SKM-1 (cell line): ENCODE data around the gene NHSL1.

Experiments
- DNase-seq: peaks from one replicate; lab custom pipeline; 2025; ENCODE audit not compliant: unreplicated experiment; lab: John Stamatoyannopoulos, UW

The NHSL1 gene

GRCh38 chr6:138405816-138406413 is 93.4 kb downstream of the NHSL1 start:
- DNase-seq = no peak

GRCh38 chr6:138404666-138405337 is 94.5 kb downstream of the NHSL1 start:
- DNase-seq = no peak

DNA sequence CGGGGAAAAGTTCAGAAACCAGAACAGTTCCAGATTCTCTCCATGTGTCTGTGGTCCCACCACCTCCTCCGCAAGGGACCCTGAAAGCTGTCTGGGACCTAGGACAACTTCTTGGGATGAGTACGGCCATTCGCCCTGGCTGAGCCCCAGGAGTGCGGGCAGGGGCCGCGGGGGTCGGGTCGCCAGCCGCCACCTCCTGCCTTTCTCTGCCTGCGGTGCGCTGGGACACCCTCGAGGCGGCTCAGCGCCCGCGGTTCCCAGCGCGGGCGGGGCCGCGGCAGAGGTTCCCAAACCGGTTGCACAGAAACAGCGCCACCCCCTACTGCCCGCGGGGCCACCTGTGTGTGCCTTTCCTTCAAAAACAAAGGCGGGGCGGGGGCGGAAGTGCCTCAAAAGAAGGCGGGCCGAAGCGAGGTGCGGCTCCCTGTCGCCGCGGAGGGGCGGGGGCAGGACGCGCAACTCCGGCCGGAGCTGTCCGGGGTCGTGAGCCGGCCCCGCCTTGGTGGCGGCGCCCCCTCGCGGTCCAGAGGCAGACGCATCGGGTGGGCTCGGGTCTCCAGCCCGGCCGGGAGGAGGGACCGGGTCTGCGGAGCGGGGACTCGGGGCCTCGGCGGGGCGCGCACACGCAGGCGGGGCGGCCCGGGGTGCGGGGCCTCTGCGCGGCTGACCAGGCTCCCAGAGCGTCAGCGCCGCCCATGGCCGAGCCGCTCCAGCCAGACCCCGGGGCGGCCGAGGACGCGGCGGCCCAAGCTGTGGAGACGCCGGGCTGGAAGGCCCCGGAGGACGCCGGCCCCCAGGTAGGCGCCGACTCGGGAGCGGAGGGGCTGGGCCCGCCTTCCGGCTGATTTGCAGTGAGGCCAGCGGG is 95.3 kb downstream of the NHSL1 start, which contains the start of gene HEBP2:
Gene HEBP2 (plus strand): TSS at position 423 of the 865 bp plus-strand sequence. CDS start 273 bp downstream, at position 696.
- peak; percentile 87 for DNase-seq

- no peak for DNase-seq
These were observed 95.9 kb downstream of the NHSL1 start for GRCh38 chr6:138403324-138403800.

- DNase-seq = no peak
These were observed 96.5 kb downstream of the NHSL1 start for GRCh38 chr6:138402838-138403187.

GRCh38 chr6:138401960-138402837 is 97.1 kb downstream of the NHSL1 start:
- no peak for DNase-seq

DNA sequence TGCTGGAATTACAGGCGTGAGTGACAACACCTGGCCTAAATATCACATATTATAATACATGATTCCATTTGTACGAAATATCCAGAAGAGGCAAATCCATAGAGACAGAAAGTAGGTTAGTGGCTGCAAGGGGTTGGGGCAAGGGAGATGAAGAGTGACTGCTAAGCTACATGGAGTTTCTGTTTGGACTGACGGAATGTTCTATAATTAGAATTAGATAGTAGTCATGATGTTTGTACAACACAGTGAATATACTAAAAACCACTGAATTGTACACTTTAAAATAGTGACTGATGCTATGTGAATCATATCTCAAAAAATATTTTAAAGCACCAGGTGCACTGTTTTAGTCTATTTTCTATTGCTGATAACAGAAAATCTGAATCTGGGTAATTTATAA is 99.0 kb downstream of the NHSL1 start:
- no peak for DNase-seq

- no peak for DNase-seq
These were observed 101.9 kb downstream of the NHSL1 start for GRCh38 chr6:138397128-138398122.

- no peak for DNase-seq
These were observed 102.6 kb downstream of the NHSL1 start for GRCh38 chr6:138396709-138397108.

GRCh38 chr6:138393871-138394783 is 105.2 kb downstream of the NHSL1 start:
- DNase-seq = peak; percentile 17

DNA sequence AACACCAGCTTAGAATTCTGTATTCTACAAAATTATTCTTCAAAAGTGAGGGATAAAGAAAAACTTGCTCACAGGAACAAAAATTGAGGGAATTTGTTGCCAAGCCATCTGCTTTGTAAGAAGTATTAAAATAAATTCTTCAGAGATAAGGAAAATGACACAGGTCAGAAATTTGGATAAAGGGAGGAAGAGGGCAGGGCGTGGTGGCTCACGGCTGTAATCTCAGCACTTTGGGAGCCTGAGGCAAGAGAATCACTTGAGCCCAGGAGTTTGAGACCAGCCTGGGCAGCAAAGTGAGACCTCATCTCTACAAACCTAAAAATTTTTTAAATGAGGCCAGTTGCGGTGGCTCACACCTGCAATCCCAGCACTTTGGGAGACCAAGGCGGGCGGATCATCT is 109.7 kb downstream of the NHSL1 start:
- DNase-seq = no peak

DNA sequence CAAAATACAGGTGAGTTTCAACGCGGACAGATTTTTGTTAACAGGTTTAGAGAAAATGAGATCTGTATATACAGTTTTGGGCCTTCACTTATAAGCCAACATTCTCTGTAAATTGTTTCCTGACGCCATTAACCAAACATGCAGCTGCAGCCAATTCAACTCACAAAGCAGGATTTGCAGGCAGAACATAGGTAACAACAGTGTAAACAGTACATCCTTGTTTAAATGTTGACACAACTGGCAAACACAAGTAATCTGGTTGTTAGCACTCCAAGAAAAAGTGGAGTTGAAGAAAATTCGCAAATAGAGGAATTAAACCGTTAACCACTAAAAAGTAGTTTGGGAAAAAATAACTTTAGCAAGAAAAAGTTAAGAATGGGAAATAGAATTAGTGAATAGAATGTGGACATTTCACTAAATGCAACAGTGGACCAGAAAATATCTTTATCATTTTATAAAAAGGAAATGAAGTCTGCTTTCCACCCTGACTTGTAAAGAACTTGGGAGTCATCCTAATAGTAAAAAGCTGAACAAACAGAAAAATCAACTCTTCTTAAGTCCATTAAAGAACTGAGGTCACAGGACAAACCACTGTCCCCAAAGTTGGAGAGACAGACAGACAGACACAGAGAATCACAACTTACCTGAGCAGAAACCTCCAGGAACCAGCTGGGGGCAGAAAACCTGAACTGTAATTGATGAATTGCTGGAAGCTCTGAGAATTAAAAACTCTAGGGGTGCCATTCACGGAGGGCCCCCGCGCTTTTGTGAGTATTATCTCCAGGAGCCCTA is 111.5 kb downstream of the NHSL1 start:
- no peak for DNase-seq

- no peak for DNase-seq
These were observed 112.4 kb downstream of the NHSL1 start for GRCh38 chr6:138386897-138387296.

- DNase-seq = no peak
These were observed 115.5 kb downstream of the NHSL1 start for GRCh38 chr6:138383776-138384175.

GRCh38 chr6:138382498-138383265 is 116.6 kb downstream of the NHSL1 start:
- no peak for DNase-seq

GRCh38 chr6:138378463-138378862 is 120.8 kb downstream of the NHSL1 start:
- no peak for DNase-seq

DNA sequence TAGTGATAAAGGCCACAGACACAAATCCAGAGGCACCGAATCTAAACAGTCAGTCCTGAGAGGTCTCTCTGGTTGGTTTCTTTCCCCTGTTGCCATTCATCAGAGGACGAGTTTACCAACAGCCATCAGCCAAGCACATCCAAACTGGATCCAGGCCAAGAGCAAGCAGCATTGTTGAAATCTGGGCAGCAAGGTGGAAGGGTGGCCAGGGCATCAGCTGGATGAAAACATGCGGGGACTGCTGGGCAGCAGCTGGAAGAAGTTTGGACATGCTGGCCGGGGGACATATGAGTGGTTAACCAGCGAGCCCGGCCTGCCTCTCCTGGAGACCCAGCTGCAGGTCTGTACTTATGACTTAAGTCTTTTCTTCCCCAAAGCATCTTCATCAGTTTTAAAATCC is 121.5 kb downstream of the NHSL1 start, which contains the start of gene SMIM28:
Gene SMIM28 (plus strand): TSS at position 62 of the 400 bp plus-strand sequence. CDS start 168 bp downstream, at position 230.
- DNase-seq = no peak
